ENCODE data around the gene AREL1. TPM values are rescaled to one million over a fixed set of nuclear protein-coding genes. Genes with fewer than 3 reads are reported as not detected.

AREL1 gene
- total RNA-seq, 1 donor from 2014 or later, result 16.6 TPM

DNA sequence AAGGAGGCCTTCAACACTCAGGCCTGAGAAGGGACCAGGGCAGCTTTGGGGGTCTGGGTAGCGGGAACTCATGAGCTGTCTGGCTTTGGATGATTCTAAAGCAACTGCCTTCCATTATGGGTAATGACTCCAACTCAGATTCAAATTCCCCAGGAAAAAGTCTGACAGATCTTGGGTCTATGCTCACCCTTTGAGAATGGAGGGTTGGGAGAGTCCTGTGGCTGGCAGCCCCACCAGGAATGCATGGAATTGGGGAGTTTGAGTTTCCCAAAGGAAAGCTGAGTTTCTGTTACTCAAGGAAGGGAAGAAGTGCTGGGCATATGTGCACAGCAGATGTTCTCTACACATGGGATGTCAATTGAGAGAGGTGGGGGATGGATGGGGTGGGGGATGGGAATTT is 78.4 kb downstream of the AREL1 start:
- DNase-seq (ENCODE audit: low read depth), result no peak
- TF ChIP-seq, protein P1, sequence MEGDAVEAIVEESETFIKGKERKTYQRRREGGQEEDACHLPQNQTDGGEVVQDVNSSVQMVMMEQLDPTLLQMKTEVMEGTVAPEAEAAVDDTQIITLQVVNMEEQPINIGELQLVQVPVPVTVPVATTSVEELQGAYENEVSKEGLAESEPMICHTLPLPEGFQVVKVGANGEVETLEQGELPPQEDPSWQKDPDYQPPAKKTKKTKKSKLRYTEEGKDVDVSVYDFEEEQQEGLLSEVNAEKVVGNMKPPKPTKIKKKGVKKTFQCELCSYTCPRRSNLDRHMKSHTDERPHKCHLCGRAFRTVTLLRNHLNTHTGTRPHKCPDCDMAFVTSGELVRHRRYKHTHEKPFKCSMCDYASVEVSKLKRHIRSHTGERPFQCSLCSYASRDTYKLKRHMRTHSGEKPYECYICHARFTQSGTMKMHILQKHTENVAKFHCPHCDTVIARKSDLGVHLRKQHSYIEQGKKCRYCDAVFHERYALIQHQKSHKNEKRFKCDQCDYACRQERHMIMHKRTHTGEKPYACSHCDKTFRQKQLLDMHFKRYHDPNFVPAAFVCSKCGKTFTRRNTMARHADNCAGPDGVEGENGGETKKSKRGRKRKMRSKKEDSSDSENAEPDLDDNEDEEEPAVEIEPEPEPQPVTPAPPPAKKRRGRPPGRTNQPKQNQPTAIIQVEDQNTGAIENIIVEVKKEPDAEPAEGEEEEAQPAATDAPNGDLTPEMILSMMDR (IDR thresholded peaks at IDR 0.05; ENCODE audit: insufficient read depth, low read length, severe bottlenecking), result no peak
- Histone ChIP-seq H3K27me3 (ENCODE audit: control insufficient read depth, insufficient read depth, low read length) (no peaks in the 10 kb centered on the region), H3K4me3 (ENCODE audit: low read depth, low read length) (no peak overlapping the region), H3K36me3 (ENCODE audit: control insufficient read depth, insufficient read depth, low read length) (no peaks in the 10 kb centered on the region)
- FAIRE-seq, result no peak

DNA sequence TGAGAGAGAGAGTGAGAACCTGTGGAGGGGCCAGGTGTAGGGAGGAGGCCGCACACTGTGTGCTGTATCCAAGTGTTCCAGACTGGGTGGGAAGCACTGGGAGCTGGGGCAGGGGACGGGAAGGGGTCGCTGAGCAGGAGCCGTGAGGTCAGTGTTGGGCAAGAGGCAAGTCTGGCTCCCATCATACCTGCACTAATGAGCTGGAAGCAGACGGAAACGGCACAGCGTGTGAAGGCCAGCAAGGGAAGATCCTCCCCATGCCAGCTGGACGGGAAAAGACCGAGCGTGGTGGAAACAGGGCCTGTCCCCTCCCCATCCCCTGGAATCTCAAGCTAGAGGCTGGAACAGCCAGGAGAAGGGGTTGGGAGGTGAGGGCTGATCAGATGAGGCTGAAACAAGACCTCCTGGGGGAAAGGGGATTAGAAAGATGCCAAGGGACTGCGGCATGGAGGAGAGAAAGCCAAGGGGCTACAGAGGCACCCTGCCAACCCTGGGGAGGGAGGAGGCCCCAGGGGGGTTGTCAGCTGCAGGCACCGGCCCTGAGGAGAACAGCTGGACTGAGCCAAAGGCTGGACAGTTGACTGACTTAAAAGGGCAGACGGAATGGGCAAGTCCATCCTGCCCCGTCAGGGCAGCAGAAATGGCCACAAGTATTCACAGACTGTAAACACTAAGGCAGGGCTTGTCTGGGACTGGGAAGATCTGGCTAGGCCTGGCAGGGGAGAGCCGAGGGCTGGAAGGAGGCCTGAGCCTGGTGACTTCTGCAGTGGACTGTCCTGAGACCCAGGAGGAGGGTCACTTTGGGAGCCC is 81.8 kb downstream of the AREL1 start:
- no peak overlapping the region for H3K4me3 ChIP-seq (ENCODE audit: low read depth, low read length)
- no peaks in the 10 kb centered on the region for H3K36me3 ChIP-seq (ENCODE audit: control insufficient read depth, insufficient read depth, low read length)
- FAIRE-seq (peak; percentile 58), DNase-seq (ENCODE audit: low read depth) (no peak)
- TF ChIP-seq, protein P1 (IDR thresholded peaks at IDR 0.05; ENCODE audit: insufficient read depth, low read length, severe bottlenecking), result no peak
- H3K27me3 ChIP-seq (ENCODE audit: control insufficient read depth, insufficient read depth, low read length), result no peaks in the 10 kb centered on the region

DNA sequence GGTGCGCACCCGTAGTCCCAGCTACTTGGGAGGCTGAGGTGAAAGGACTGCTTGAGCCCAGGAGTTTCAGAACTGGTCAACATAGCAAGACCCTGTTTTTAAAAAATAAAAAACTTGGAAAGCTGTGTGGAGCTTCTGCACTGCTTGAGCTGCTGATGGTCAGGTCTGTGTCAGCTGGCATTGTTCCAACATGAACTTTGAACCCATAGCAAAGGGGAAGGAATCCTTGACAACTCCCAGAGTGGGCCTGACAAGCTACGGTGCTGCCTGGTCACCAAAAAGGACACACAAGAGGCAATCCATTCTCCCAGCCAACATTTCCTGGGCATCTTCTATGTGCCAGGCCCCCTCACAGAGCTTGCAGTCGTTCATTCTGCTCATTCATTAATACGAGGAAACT is 84.5 kb downstream of the AREL1 start:
- Histone ChIP-seq H3K4me3 (ENCODE audit: low read depth, low read length) (no peak overlapping the region), H3K36me3 (ENCODE audit: control insufficient read depth, insufficient read depth, low read length) (no peaks in the 10 kb centered on the region), H3K27me3 (ENCODE audit: control insufficient read depth, insufficient read depth, low read length) (no peaks in the 10 kb centered on the region)
- FAIRE-seq, result peak; percentile 13
- DNase-seq (ENCODE audit: low read depth), result no peak
- TF ChIP-seq, protein P1 (IDR thresholded peaks at IDR 0.05; ENCODE audit: insufficient read depth, low read length, severe bottlenecking), result no peak

DNA sequence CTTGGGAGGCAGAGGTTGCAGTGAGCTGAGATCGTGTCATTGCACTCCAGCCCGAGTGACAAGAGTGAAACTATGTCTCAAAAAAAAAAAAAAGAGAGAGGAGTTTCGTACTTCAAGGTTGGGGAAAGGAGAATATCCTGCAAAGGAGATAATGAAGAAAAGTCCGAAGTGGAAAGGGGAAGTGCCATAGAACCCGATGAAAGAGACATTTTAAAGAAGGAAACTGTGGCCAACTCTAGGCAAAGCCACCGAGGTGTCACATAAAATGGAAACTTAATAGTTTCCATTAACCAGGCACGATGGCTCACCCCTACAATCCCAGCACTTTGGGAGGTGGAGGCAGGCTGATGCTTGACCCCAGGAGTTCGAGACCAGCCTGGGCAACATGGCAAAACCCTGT is 85.8 kb downstream of the AREL1 start:
- no peaks in the 10 kb centered on the region for H3K27me3 ChIP-seq (ENCODE audit: control insufficient read depth, insufficient read depth, low read length)
- no peaks in the 10 kb centered on the region for H3K36me3 ChIP-seq (ENCODE audit: control insufficient read depth, insufficient read depth, low read length)
- DNase-seq (ENCODE audit: low read depth) (no peak), FAIRE-seq (no peak)
- TF ChIP-seq, protein P1 (IDR thresholded peaks at IDR 0.05; ENCODE audit: insufficient read depth, low read length, severe bottlenecking), result no peak
- H3K4me3 ChIP-seq (ENCODE audit: low read depth, low read length), result no peak overlapping the region

DNA sequence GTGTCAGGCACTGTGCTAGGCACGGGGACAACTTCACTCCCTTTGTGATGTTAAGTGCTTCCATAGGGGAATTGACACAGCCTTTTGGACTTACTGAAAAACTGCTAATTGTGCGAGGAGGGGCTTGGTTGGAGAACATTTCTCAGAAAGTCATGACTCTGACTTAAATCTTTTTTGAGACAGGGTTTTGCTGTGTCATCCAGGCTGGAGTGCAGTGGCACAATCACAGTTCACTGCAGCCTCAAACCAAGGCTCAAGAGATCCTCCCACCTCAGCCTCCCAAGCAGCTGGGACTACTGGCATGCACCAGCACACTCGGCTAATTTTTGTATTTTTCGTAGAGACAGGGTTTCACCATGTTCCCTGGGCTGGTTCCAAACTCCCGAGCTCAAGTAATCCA is 90.6 kb downstream of the AREL1 start:
- H3K36me3 ChIP-seq (ENCODE audit: control insufficient read depth, insufficient read depth, low read length), result no peaks in the 10 kb centered on the region
- no peak overlapping the region for H3K4me3 ChIP-seq (ENCODE audit: low read depth, low read length)
- DNase-seq (ENCODE audit: low read depth) (no peak), FAIRE-seq (no peak)
- TF ChIP-seq, protein P1 (IDR thresholded peaks at IDR 0.05; ENCODE audit: insufficient read depth, low read length, severe bottlenecking), result no peak
- no peaks in the 10 kb centered on the region for H3K27me3 ChIP-seq (ENCODE audit: control insufficient read depth, insufficient read depth, low read length)

DNA sequence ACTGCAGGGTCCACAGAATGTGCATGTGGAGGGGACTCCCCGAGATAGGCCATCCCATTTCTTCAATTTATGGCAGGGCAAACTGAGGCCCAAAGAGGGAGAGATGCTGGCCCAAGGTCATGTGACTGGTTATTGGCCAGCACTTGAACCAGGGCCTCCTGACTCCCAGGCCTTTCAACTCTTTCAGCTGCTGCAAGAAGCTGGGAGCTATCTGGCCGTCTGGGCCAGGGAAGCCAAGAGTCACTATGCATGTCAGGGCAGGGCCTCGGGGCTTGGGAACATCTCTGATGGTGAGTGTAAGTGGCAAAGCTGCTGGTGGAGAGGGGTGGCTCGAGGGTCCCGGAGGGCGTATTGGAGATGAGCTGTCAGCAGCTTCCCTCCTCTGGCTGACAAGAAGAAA is 91.3 kb downstream of the AREL1 start:
- no peaks in the 10 kb centered on the region for H3K27me3 ChIP-seq (ENCODE audit: control insufficient read depth, insufficient read depth, low read length)
- DNase-seq (ENCODE audit: low read depth) (no peak), FAIRE-seq (no peak)
- H3K4me3 ChIP-seq (ENCODE audit: low read depth, low read length), result no peak overlapping the region
- H3K36me3 ChIP-seq (ENCODE audit: control insufficient read depth, insufficient read depth, low read length), result no peaks in the 10 kb centered on the region
- TF ChIP-seq, protein P1 (IDR thresholded peaks at IDR 0.05; ENCODE audit: insufficient read depth, low read length, severe bottlenecking), result no peak

All from bronchial epithelial cell (primary cell).